SK-N-SH treated with all-trans-retinoic acid at 6 μM for 48 hours (cell line): ENCODE data around the gene FBXW11.

Experiments
- ATAC-seq: fragments of 200-7000 bp; cut with Tn5 transposase; 3 replicates; pipeline ENCODE4 v1.9.1; 2020; ENCODE audit warnings: mild to moderate bottlenecking, moderate library complexity
- ARNTL ChIP-seq: fragments of 450-650 bp; formaldehyde crosslinking; IDR thresholded peaks from 2 replicates; pipeline ENCODE4 v1.5.0; 2020; ENCODE audit warnings: low read depth, mild to moderate bottlenecking, moderate library complexity, borderline replicate concordance
- BACH2 ChIP-seq: fragments of 250-450 bp; sonication (Bioruptor Pico); IDR thresholded peaks from 2 replicates; pipeline ENCODE4 v1.9.0; 2021; ENCODE audit warnings: mild to moderate bottlenecking, borderline replicate concordance
- CSDC2 ChIP-seq: fragments of 250-450 bp; sonication (Bioruptor Pico); IDR thresholded peaks from 2 replicates; pipeline ENCODE4 v1.5.0; 2020; ENCODE audit warnings: mild to moderate bottlenecking, moderate library complexity
- GLIS3 ChIP-seq: fragments of 250-450 bp; sonication (Bioruptor Pico); IDR thresholded peaks from 2 replicates; pipeline ENCODE4 v1.5.0; 2020; ENCODE audit warnings: mild to moderate bottlenecking, moderate library complexity
- ISL1 ChIP-seq: fragments of 250-450 bp; sonication (Bioruptor Pico); IDR thresholded peaks from 2 replicates; pipeline ENCODE4 v2.1.2; 2022; ENCODE audit warnings: mild to moderate bottlenecking, moderate library complexity
- OSR1 ChIP-seq: fragments of 250-450 bp; sonication (Bioruptor Pico); IDR thresholded peaks from 2 replicates; pipeline ENCODE4 v1.8.0; 2022; ENCODE audit warnings: moderate library complexity, mild to moderate bottlenecking, inconsistent platforms
- PPARA ChIP-seq: fragments of 250-450 bp; sonication (Bioruptor Pico); IDR thresholded peaks from 2 replicates; pipeline ENCODE4 v1.5.0; 2020; ENCODE audit warnings: mild to moderate bottlenecking, borderline replicate concordance
- RARB ChIP-seq: fragments of 250-450 bp; sonication (Bioruptor Pico); IDR thresholded peaks from 2 replicates; pipeline ENCODE4 v1.8.0; 2021; ENCODE audit warnings: mild to moderate bottlenecking, moderate library complexity
- TCF4 ChIP-seq: fragments of 250-450 bp; sonication (Bioruptor Pico); IDR thresholded peaks from 2 replicates; pipeline ENCODE4 v1.8.0; 2021; ENCODE audit warnings: mild to moderate bottlenecking, moderate library complexity, borderline replicate concordance
- TOX ChIP-seq: fragments of 250-450 bp; sonication (Bioruptor Pico); IDR thresholded peaks from 2 replicates; pipeline ENCODE4 v1.8.0; 2021; ENCODE audit warnings: mild to moderate bottlenecking, moderate library complexity, borderline replicate concordance
- ZC3H10 ChIP-seq: fragments of 250-450 bp; sonication (Bioruptor Pico); IDR thresholded peaks from 2 replicates; pipeline ENCODE4 v1.5.1; 2021; ENCODE audit warnings: mild to moderate bottlenecking, moderate library complexity
- ZFP3 ChIP-seq: fragments of 250-450 bp; sonication (Bioruptor Pico); IDR thresholded peaks from 2 replicates; pipeline ENCODE4 v1.5.0; 2020; ENCODE audit warnings: mild to moderate bottlenecking, moderate library complexity
- ZNF565 ChIP-seq: fragments of 450-650 bp; formaldehyde crosslinking; conservative IDR thresholded peaks from 2 replicates; pipeline ENCODE4 v1.5.0; 2020; ENCODE audit warnings: low read depth, mild to moderate bottlenecking, moderate library complexity
- ZNF70 ChIP-seq: fragments of 450-650 bp; formaldehyde crosslinking; IDR thresholded peaks from 2 replicates; pipeline ENCODE4 v1.5.0; 2020; ENCODE audit warnings: mild to moderate bottlenecking, moderate library complexity
- ZNF8 ChIP-seq: fragments of 450-650 bp; formaldehyde crosslinking; IDR thresholded peaks from 2 replicates; pipeline ENCODE4 v1.5.0; 2020; ENCODE audit warnings: mild to moderate bottlenecking, moderate library complexity
- TF ChIP-seq, protein P1 (sequence below): fragments of 250-450 bp; sonication (Bioruptor Pico); IDR thresholded peaks from 2 replicates; pipeline ENCODE4 v1.8.0; 2021; ENCODE audit warnings: low read depth, mild to moderate bottlenecking, moderate library complexity, borderline replicate concordance
- TF ChIP-seq, protein P2 (sequence below): fragments of 250-450 bp; sonication (Bioruptor Pico); IDR thresholded peaks from 2 replicates; pipeline ENCODE4 v1.5.1; 2020; ENCODE audit warnings: low read depth, mild to moderate bottlenecking, moderate library complexity
- TF ChIP-seq, protein P3 (sequence below): fragments of 250-450 bp; sonication (Bioruptor Pico); IDR thresholded peaks from 2 replicates; pipeline ENCODE4 v1.5.1; 2021; ENCODE audit warnings: mild to moderate bottlenecking, moderate library complexity
- TF ChIP-seq, protein P4 (sequence below): fragments of 250-450 bp; sonication (Bioruptor Pico); IDR thresholded peaks from 2 replicates; pipeline ENCODE4 v1.5.0; 2020; ENCODE audit warnings: mild to moderate bottlenecking, moderate library complexity
- TF ChIP-seq, protein P5 (sequence below): fragments of 250-450 bp; sonication (Bioruptor Pico); IDR thresholded peaks from 2 replicates; pipeline ENCODE4 v1.8.0; 2020; ENCODE audit warnings: mild to moderate bottlenecking, moderate library complexity, borderline replicate concordance

The FBXW11 gene

DNA sequence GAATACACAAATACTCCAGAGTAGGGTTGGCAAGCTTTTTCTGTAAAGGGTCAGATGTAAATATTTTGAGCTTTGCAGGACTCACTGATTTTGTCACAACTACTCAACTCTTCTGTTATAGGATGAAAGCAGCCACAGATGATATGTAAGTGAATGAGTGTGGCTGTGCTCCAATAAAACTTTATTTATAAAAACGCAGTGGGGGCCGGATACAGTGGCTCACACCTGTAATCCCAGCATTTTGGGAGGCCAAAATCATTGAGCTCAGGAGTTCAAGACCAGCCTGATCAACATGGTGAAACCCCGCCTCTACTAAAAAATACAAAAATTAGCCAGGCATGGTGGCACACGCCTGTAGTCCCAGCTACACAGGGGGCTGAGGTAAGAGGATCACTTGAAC lies 69.1 kb downstream of the FBXW11 start (continued):
- TF ChIP-seq BACH2 (CRISPR knock-in tag) (no peak), ZNF70 (CRISPR knock-in tag) (no peak), ISL1 (CRISPR knock-in tag) (no peak), ZC3H10 (CRISPR knock-in tag) (no peak)

DNA sequence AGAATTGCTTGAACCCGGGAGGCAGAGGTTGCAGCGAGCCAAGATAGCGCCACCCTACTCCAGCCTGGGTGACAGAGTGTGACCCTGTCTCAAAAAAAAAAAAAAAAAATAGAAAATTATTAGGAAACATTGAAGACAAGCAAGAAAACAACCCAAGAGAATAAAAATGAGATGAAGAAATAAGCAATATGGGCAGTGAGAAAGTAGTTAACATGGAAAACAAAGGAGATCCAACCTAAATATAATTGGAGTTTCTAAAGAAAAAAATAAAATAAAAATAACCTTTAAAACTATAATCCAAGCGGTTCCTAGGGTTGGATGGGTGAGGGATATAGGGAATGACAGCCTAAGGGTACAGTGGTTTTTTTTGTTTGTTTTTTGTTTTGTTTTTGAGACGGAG lies 71.9 kb downstream of the FBXW11 start:
- TF ChIP-seq, protein P1, sequence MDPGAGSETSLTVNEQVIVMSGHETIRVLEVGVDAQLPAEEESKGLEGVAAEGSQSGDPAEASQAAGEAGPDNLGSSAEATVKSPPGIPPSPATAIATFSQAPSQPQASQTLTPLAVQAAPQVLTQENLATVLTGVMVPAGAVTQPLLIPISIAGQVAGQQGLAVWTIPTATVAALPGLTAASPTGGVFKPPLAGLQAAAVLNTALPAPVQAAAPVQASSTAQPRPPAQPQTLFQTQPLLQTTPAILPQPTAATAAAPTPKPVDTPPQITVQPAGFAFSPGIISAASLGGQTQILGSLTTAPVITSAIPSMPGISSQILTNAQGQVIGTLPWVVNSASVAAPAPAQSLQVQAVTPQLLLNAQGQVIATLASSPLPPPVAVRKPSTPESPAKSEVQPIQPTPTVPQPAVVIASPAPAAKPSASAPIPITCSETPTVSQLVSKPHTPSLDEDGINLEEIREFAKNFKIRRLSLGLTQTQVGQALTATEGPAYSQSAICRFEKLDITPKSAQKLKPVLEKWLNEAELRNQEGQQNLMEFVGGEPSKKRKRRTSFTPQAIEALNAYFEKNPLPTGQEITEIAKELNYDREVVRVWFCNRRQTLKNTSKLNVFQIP, result no peak
- no peak for TF ChIP-seq ZNF8 (CRISPR knock-in tag)
- no peak for TF ChIP-seq CSDC2 (CRISPR knock-in tag)
- TF ChIP-seq RARB (CRISPR knock-in tag), result no peak
- TF ChIP-seq ZNF565, result no peak
- no peak for TF ChIP-seq ZFP3 (CRISPR knock-in tag)
- no peak for TF ChIP-seq ARNTL (CRISPR knock-in tag)
- no peak for TF ChIP-seq ZNF70 (CRISPR knock-in tag)
- no peak for TF ChIP-seq BACH2 (CRISPR knock-in tag)
- TF ChIP-seq, all 23 proteins: peak for 0
- no peak for ATAC-seq

DNA sequence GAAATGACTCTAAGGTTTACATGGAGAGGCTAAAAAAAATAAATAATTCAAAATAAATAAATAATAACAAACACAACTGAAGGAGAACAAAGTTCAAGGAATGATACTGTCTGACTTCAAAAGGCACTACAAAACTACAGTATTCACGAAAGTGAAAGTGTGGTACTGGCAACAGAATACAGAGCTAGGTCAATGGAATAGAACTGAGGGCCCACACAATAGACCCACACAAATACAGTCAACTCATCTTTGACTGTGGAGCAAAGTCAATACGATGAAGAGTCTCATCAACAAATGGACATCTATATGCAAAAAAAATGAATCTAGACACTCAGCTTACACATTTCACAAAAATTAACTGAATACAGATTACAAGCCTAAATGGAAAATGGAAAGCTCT lies 75.3 kb downstream of the FBXW11 start:
- TF ChIP-seq OSR1 (CRISPR knock-in tag) (no peak), ZNF565 (no peak), ARNTL (CRISPR knock-in tag) (no peak), RARB (CRISPR knock-in tag) (no peak), ZC3H10 (CRISPR knock-in tag) (no peak), ZNF8 (CRISPR knock-in tag) (no peak), ZFP3 (CRISPR knock-in tag) (no peak), PPARA (CRISPR knock-in tag) (no peak), TOX (no peak), CSDC2 (CRISPR knock-in tag) (no peak), GLIS3 (no peak), TCF4 (CRISPR knock-in tag) (no peak), BACH2 (CRISPR knock-in tag) (no peak)
- TF ChIP-seq, protein P2, sequence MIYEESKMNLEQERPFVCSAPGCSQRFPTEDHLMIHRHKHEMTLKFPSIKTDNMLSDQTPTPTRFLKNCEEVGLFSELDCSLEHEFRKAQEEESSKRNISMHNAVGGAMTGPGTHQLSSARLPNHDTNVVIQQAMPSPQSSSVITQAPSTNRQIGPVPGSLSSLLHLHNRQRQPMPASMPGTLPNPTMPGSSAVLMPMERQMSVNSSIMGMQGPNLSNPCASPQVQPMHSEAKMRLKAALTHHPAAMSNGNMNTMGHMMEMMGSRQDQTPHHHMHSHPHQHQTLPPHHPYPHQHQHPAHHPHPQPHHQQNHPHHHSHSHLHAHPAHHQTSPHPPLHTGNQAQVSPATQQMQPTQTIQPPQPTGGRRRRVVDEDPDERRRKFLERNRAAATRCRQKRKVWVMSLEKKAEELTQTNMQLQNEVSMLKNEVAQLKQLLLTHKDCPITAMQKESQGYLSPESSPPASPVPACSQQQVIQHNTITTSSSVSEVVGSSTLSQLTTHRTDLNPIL (CRISPR knock-in tag), result no peak
- TF ChIP-seq, protein P3, sequence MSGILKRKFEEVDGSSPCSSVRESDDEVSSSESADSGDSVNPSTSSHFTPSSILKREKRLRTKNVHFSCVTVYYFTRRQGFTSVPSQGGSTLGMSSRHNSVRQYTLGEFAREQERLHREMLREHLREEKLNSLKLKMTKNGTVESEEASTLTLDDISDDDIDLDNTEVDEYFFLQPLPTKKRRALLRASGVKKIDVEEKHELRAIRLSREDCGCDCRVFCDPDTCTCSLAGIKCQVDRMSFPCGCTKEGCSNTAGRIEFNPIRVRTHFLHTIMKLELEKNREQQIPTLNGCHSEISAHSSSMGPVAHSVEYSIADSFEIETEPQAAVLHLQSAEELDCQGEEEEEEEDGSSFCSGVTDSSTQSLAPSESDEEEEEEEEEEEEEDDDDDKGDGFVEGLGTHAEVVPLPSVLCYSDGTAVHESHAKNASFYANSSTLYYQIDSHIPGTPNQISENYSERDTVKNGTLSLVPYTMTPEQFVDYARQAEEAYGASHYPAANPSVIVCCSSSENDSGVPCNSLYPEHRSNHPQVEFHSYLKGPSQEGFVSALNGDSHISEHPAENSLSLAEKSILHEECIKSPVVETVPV, result no peak
- TF ChIP-seq, protein P1, result no peak
- TF ChIP-seq, protein P4, sequence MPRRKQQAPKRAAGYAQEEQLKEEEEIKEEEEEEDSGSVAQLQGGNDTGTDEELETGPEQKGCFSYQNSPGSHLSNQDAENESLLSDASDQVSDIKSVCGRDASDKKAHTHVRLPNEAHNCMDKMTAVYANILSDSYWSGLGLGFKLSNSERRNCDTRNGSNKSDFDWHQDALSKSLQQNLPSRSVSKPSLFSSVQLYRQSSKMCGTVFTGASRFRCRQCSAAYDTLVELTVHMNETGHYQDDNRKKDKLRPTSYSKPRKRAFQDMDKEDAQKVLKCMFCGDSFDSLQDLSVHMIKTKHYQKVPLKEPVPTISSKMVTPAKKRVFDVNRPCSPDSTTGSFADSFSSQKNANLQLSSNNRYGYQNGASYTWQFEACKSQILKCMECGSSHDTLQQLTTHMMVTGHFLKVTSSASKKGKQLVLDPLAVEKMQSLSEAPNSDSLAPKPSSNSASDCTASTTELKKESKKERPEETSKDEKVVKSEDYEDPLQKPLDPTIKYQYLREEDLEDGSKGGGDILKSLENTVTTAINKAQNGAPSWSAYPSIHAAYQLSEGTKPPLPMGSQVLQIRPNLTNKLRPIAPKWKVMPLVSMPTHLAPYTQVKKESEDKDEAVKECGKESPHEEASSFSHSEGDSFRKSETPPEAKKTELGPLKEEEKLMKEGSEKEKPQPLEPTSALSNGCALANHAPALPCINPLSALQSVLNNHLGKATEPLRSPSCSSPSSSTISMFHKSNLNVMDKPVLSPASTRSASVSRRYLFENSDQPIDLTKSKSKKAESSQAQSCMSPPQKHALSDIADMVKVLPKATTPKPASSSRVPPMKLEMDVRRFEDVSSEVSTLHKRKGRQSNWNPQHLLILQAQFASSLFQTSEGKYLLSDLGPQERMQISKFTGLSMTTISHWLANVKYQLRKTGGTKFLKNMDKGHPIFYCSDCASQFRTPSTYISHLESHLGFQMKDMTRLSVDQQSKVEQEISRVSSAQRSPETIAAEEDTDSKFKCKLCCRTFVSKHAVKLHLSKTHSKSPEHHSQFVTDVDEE (CRISPR knock-in tag), result no peak
- TF ChIP-seq, protein P5, sequence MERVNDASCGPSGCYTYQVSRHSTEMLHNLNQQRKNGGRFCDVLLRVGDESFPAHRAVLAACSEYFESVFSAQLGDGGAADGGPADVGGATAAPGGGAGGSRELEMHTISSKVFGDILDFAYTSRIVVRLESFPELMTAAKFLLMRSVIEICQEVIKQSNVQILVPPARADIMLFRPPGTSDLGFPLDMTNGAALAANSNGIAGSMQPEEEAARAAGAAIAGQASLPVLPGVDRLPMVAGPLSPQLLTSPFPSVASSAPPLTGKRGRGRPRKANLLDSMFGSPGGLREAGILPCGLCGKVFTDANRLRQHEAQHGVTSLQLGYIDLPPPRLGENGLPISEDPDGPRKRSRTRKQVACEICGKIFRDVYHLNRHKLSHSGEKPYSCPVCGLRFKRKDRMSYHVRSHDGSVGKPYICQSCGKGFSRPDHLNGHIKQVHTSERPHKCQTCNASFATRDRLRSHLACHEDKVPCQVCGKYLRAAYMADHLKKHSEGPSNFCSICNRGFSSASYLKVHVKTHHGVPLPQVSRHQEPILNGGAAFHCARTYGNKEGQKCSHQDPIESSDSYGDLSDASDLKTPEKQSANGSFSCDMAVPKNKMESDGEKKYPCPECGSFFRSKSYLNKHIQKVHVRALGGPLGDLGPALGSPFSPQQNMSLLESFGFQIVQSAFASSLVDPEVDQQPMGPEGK (CRISPR knock-in tag), result no peak
- no peak for ATAC-seq
